ENCODE results near the gene CDC42BPB.

GRCh38 chr14:102903248-102903888 is 154.0 kb downstream of the CDC42BPB start:
- no peak for TF ChIP-seq CTCF (IDR thresholded peaks at IDR 0.05 in 4 of 5, conservative IDR thresholded peaks at IDR 0.05 in 1 of 5)
- TF ChIP-seq POLR2A (IDR thresholded peaks at IDR 0.05) = no peak

All from gastrocnemius medialis (tissue), 4 donors.